ENCODE measurements around the gene SLC35F1. TPM values are rescaled to one million over a fixed set of nuclear protein-coding genes. Genes with fewer than 3 reads are reported as not detected.

SLC35F1 gene
- total RNA-seq, 2 experiments from 2014 or later: not detected

DNA sequence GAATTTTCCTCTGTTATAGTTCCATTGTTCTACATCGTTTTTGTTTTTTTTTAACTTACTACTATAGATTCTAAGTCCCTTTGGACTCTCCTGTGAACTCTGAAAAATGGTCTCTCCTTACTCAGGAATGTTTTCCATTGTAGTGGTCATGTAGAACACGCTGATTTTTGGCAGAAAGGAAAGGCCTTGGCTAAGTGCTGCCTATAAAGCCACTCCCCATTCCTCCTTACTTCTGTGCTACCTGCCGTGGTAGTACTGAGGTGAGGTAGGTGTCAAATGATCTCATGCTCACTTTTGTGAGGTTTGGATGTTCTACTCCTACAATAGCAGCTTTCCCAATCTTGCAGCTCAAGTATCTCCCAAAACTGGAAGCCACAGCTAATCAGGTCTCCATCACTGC, 270.7 kb downstream of the SLC35F1 start:
- Mint-ChIP-seq H3K4me1 (no peaks in the 10 kb centered on the region), H3K9me3 (peaks cover 9% of the 10 kb centered on the region), H3K27ac (no peak overlapping the region), H3K4me3 (no peak overlapping the region), H3K36me3 (no peaks in the 10 kb centered on the region), H3K27me3 (peaks cover 7% of the 10 kb centered on the region)
- ATAC-seq (ENCODE audit: low read depth) (no peak), DNase-seq (no peak)
- POLR2A ChIA-PET: no interaction called here

DNA sequence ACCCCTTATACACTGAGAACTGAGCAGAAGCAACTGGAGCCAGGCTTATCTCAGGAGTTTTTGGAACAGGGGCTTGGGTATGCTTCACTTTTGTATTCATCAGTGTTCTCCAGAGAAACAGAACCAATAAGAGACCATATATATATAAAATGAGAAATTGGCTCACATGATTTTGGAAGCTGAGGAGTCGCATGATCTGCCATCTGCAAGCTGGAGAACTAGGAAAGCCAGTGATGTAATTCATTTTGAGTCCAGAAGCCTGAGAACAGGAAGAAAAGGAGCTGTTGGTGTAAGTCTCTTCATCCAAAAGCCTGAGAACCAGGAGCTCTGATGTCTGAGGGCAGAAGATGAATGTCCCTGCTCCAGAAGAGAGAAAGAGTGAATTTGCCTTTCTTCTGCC, 272.0 kb downstream of the SLC35F1 start:
- POLR2A ChIA-PET: no interaction called here
- Mint-ChIP-seq H3K27me3 (peaks cover 7% of the 10 kb centered on the region), H3K27ac (no peak overlapping the region), H3K4me1 (no peaks in the 10 kb centered on the region), H3K36me3 (no peaks in the 10 kb centered on the region), H3K4me3 (no peak overlapping the region), H3K9me3 (peaks cover 7% of the 10 kb centered on the region)
- ATAC-seq (ENCODE audit: low read depth): no peak
- no peak for DNase-seq

DNA sequence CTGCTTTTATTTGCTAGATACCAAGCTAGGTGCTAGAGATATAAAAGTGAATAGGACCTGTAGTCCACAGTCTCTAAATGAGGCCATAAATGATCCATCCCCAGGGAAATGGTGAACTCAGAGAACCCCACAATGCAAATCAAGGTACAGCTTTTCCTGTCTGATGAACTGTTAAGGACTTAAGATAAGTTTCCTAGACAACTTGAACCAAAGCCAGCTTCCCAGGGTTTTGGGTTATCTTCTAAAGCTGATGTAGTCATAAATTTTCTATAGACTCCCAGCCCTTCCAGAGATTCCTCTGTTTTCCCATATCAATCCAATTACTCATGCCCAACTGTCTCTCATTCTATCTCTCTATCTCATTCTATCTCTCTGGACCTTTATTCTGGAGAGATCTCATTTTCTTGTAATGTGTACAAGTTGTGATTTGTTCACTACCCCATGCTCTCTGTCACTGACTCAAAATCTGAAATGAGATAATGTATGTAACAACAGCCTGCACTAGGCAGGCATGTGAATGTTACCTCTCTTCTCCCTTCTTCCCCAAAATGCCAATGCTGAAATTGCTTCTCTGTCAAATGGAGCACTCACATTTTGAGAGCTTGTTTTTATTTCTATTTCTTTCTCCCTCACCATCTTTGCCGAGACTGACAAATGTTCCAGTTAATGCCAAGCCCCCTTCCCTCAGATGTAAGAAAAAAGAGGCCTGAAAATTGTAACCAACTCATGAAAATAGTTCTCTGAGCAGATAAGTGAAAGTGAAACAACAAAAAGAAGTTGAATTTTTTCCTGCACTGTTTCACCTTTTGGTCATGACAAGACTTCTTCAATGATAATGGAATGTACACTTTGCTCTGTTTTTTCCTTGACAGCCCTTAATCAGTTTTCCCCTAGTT, 279.9 kb downstream of the SLC35F1 start:
- no peaks in the 10 kb centered on the region for H3K27me3 Mint-ChIP-seq
- ATAC-seq (ENCODE audit: low read depth): peak; percentile 33

DNA sequence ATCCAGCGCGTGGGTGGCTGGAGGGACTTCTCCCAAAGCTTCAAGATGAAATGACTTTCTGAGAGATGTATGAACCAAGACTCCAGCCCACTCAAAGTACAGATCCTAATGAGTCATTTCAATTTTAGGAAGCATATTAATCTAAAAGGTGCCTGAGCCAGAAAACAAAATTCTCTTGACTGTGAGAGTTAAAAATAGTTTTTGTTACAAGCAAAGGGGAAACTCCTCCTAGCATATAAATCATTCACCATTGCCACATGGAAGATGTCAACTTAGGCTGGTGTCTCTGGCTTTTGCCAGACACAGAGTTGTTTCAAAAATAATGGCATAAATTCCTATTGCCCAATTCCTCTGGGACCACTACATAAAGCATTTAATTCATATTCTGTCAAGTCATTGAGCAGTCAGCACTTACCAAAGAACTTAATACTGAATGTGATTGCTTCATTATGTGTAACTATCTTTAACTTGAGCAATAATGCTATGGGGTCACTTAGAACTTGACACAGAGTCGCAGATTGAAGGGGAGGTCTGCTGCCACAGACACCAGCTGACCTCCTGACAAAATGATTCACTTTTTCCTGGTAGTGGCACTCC, 280.6 kb downstream of the SLC35F1 start:
- Mint-ChIP-seq H3K4me1 (peaks cover 18% of the 10 kb centered on the region), H3K36me3 (no peaks in the 10 kb centered on the region)

More for the DNA sequence above, 279.9 kb downstream of the SLC35F1 start:
- Mint-ChIP-seq H3K9me3 (peaks cover 2% of the 10 kb centered on the region), H3K36me3 (no peaks in the 10 kb centered on the region), H3K4me1 (peaks cover 18% of the 10 kb centered on the region), H3K4me3 (peak overlapping the region; percentile 53), H3K27ac (peak overlapping the region; percentile 79)
- no peak for DNase-seq
- POLR2A ChIA-PET: no interaction called here

DNA sequence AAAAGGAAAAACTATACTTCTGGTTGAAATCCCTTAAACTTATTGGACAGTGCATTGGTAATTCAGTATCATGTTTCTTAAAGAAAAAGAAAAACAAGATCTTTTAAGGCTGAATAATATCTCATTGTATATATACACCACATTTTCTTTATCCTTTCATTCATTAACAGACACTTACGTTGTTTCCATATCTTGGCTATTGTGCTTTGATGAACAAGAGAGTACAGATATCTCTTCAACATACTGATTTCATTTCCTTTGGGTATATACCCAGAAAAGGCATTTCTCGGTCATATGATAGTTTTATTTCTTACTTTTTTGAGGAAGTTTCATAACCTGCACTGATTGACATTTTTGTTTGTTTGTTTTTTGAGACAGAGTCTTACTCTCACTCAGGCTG, 281.5 kb downstream of the SLC35F1 start:
- POLR2A ChIA-PET: no interaction called here
- Mint-ChIP-seq H3K27me3 (no peaks in the 10 kb centered on the region), H3K4me1 (peaks cover 18% of the 10 kb centered on the region), H3K4me3 (no peak overlapping the region), H3K9me3 (peaks cover 2% of the 10 kb centered on the region), H3K36me3 (no peaks in the 10 kb centered on the region), H3K27ac (no peak overlapping the region)
- DNase-seq (no peak), ATAC-seq (ENCODE audit: low read depth) (no peak)

More for the DNA sequence above, 280.6 kb downstream of the SLC35F1 start:
- H3K9me3 Mint-ChIP-seq: peaks cover 2% of the 10 kb centered on the region
- H3K4me3 Mint-ChIP-seq: peak overlapping the region; percentile 53
- ATAC-seq (ENCODE audit: low read depth): no peak
- H3K27me3 Mint-ChIP-seq: no peaks in the 10 kb centered on the region
- no peak for DNase-seq
- POLR2A ChIA-PET: no interaction called here
- peak overlapping the region; percentile 79 for H3K27ac Mint-ChIP-seq

DNA sequence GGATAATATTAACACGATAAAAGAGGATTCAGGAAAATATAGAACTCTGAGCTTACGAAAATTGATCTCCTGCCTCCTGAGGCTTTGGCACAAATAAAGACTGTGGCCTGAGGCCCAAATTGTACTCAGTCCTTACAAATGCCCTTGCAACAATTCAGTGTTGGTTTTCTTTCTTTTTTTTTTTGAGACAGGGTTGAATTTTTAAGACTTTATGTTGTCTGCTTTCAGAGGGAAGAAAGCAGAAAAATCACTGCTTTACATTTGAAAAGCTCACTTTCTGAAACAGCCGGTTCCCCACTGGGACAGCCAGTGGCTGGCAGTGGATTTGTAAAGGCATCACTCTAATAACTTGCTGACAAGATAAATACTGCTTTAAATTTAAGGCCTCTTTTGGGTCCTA, 290.5 kb downstream of the SLC35F1 start:
- no peaks in the 10 kb centered on the region for H3K4me1 Mint-ChIP-seq
- no peak overlapping the region for H3K4me3 Mint-ChIP-seq
- ATAC-seq (ENCODE audit: low read depth): no peak

DNA sequence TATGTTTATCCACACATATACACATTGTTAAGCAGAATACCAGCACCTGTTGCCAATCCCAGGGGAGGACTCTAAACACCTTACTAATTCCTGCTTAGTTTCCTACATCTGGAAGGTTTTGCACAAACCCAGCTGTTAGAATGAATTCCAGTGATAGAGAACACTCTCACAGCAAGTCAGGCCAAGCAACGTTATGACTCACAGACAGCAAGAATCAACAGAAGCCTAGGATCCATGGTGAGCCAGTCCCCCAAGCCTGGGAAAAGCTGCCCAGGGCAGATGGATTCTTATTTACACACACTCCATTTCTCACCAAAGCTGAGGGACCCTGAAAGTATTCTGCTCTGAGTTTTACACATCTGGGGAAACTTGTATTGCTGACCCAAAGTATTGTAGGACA, 291.7 kb downstream of the SLC35F1 start:
- H3K36me3 Mint-ChIP-seq: no peaks in the 10 kb centered on the region
- H3K27me3 Mint-ChIP-seq: peaks cover 6% of the 10 kb centered on the region
- H3K4me3 Mint-ChIP-seq: no peak overlapping the region
- H3K4me1 Mint-ChIP-seq: no peaks in the 10 kb centered on the region
- DNase-seq: no peak
- POLR2A ChIA-PET: no interaction called here
- no peak for ATAC-seq (ENCODE audit: low read depth)
- no peaks in the 10 kb centered on the region for H3K9me3 Mint-ChIP-seq
- no peak overlapping the region for H3K27ac Mint-ChIP-seq

More for the DNA sequence above, 290.5 kb downstream of the SLC35F1 start:
- POLR2A ChIA-PET: no interaction called here
- Mint-ChIP-seq H3K27me3 (peaks cover 6% of the 10 kb centered on the region), H3K36me3 (no peaks in the 10 kb centered on the region), H3K9me3 (no peaks in the 10 kb centered on the region), H3K27ac (no peak overlapping the region)
- DNase-seq: no peak

DNA sequence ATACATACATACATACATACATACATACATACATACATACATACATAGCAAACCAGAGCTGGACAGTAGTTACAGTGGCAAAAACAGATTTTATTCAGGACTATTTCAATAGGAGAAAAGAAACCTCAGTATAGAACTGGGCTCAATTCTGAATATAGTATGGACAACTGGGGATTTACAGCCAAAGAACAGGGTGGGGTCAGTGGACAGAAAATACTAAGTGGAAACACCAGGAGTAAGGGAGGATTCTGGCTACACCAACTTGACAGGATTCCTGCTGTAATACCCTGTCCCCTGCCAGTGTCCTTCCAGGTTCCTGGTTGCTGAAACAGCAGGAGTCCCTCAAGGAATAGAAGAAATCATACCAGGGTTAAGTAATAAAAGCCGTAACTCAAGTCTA, 293.1 kb downstream of the SLC35F1 start:
- H3K27ac Mint-ChIP-seq: no peak overlapping the region
- H3K9me3 Mint-ChIP-seq: peaks cover 3% of the 10 kb centered on the region
- H3K27me3 Mint-ChIP-seq: peaks cover 6% of the 10 kb centered on the region
- POLR2A ChIA-PET: no interaction called here
- H3K4me1 Mint-ChIP-seq: no peaks in the 10 kb centered on the region
- peaks cover 2% of the 10 kb centered on the region for H3K36me3 Mint-ChIP-seq
- ATAC-seq (ENCODE audit: low read depth) (no peak), DNase-seq (no peak)
- H3K4me3 Mint-ChIP-seq: no peak overlapping the region

DNA sequence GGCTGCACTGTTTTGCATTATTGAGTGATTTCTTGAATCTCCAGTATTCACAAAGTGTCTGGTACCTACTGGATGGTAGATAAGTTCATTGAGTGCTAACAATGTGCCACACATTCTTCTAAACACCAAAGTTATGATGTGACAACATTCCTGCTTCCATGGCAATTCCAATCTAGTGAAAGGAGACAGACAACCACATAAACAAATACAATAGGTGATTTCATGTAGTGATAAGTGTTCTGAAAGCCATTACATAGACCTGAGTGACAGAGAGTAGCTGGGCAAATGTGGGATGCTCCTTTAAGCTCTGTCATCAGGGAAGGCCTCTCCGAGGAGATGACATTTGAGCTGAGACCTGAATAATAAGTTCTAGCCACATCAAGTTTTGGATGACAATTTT, 295.5 kb downstream of the SLC35F1 start:
- POLR2A ChIA-PET: no interaction called here
- DNase-seq (no peak), ATAC-seq (ENCODE audit: low read depth) (no peak)
- peaks cover 2% of the 10 kb centered on the region for H3K36me3 Mint-ChIP-seq
- H3K9me3 Mint-ChIP-seq: peaks cover 3% of the 10 kb centered on the region
- H3K4me1 Mint-ChIP-seq: no peaks in the 10 kb centered on the region
- peaks cover under 1% of the 10 kb centered on the region for H3K27me3 Mint-ChIP-seq
- H3K4me3 Mint-ChIP-seq: no peak overlapping the region
- H3K27ac Mint-ChIP-seq: no peak overlapping the region

DNA sequence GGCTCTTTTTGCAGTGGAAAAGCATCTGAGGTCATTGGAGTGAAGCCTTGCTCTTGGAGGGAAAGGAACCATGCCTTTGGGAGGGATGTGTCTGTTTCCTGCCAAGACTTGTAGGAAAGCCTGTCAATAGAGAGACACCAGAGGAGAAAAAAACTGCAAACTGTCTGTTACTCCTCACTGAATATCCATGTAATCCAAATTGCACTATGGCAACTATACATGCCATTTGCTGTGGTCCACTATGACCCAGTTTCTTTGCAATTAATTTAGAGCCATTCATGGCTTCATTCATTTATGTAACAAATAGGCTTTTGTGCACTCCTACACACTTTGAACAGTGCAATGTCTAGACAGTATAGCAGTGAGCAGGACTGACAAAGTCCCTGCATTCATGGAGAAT, 296.5 kb downstream of the SLC35F1 start:
- DNase-seq (no peak), ATAC-seq (ENCODE audit: low read depth) (no peak)
- Mint-ChIP-seq H3K36me3 (peaks cover 2% of the 10 kb centered on the region), H3K27ac (no peak overlapping the region), H3K9me3 (peaks cover 3% of the 10 kb centered on the region), H3K4me3 (no peak overlapping the region), H3K27me3 (peaks cover 3% of the 10 kb centered on the region), H3K4me1 (no peaks in the 10 kb centered on the region)
- POLR2A ChIA-PET: no interaction called here

DNA sequence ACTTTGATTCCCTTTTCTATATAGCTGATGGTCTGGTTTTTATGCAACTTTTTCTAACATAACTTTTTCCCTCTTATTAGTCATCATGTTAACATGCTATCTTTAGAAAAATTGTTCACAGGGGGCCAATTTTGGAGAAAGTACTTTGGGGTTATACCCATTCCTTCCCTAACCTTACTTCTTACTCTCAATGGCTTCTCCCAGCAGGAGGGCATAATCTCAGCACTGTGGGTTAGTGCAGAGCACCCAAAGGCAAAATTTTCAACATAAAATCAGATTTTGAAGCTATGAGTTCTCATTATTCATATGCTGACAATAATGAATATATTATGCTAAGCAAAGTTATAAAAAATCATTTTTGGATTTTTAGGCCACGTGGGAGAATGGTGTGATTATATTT, 299.2 kb downstream of the SLC35F1 start:
- DNase-seq (no peak), ATAC-seq (ENCODE audit: low read depth) (no peak)
- no peak overlapping the region for H3K27ac Mint-ChIP-seq
- peaks cover 2% of the 10 kb centered on the region for H3K36me3 Mint-ChIP-seq
- POLR2A ChIA-PET: no interaction called here
- H3K9me3 Mint-ChIP-seq: peaks cover 3% of the 10 kb centered on the region
- no peak overlapping the region for H3K4me3 Mint-ChIP-seq
- H3K4me1 Mint-ChIP-seq: no peaks in the 10 kb centered on the region
- peaks cover 9% of the 10 kb centered on the region for H3K27me3 Mint-ChIP-seq

DNA sequence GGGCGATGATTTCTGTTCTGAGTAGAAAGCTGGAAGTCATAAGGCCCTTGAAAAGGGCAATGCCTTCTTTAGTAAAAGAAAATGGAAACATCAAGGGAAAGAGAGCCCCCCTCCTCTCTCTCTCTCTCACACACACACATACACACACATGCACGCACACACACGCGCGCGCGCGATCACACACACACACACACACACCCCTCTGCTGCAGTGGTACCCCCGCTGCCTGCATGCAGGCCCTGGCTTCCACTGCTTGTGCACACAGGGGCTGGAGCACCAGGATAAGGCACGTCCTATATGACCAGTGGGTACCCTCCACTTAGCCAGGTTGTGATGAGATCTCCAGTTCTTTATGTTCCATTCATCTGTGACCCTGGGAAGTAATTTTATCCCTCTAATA, 300.9 kb downstream of the SLC35F1 start:
- Mint-ChIP-seq H3K4me1 (no peaks in the 10 kb centered on the region), H3K36me3 (peaks cover 2% of the 10 kb centered on the region), H3K27me3 (peaks cover 12% of the 10 kb centered on the region), H3K27ac (no peak overlapping the region), H3K9me3 (peaks cover 3% of the 10 kb centered on the region), H3K4me3 (no peak overlapping the region)
- DNase-seq (no peak), ATAC-seq (ENCODE audit: low read depth) (no peak)
- POLR2A ChIA-PET: no interaction called here

DNA sequence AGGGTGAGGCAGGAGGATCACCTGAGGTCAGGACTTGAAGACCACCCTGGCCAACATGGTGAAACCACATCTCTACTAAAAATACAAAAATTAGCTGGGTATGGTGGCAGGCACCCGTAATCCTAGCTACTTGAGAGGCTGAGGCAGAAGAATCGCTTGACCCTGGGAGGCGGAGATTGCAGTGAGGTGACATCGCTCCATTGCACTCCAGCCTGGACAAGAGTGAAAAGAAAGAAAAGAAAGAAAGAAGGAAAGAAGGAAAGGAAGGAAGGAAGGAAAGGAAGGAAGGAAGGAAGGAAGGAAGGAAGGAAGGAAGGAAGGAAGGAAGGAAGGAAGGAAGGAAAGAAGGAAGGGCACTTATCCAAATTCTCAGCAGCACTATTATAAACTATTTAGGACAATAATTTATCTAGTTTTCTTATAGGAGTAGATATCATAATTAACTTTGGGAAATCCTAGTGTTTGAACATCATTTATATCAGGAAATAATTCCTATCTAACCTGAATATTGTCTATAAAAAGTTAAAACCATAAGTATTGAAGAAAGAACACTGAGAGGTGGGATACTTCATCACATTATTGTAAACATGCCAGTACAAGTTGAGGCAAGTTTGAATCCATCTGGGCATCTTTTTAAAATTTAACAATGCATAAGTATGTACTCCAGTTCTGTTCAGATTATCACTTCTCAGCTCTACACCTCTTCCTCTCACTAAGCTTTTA, 305.5 kb downstream of the SLC35F1 start:
- peaks cover 13% of the 10 kb centered on the region for H3K27me3 Mint-ChIP-seq
- DNase-seq (no peak), ATAC-seq (ENCODE audit: low read depth) (no peak)
- no peak overlapping the region for H3K4me3 Mint-ChIP-seq
- no peaks in the 10 kb centered on the region for H3K36me3 Mint-ChIP-seq
- POLR2A ChIA-PET: interaction anchor here (0.5 kb wide), 1 partner anchor 1514 kb away, joined by 3 read pairs; no protein-coding TSS in a partner anchor
- no peak overlapping the region for H3K27ac Mint-ChIP-seq
- no peaks in the 10 kb centered on the region for H3K9me3 Mint-ChIP-seq
- no peaks in the 10 kb centered on the region for H3K4me1 Mint-ChIP-seq

Data from activated naive CD8-positive, alpha-beta T cell treated with anti-CD3 and anti-CD28 coated beads, Interleukin-2, amount 10 ng/mL, durations not matched to agents 7 days and 5 days (primary cell).